ENCODE measurements around the gene RNF40.
A peak's percentile ranks its signal among the peaks of the same experiment; 100 is the strongest.

RNF40 gene

GRCh38 chr16:30762991-30763725 is 1.0 kb downstream of the RNF40 start:
- no peak for DNase-seq

DNA sequence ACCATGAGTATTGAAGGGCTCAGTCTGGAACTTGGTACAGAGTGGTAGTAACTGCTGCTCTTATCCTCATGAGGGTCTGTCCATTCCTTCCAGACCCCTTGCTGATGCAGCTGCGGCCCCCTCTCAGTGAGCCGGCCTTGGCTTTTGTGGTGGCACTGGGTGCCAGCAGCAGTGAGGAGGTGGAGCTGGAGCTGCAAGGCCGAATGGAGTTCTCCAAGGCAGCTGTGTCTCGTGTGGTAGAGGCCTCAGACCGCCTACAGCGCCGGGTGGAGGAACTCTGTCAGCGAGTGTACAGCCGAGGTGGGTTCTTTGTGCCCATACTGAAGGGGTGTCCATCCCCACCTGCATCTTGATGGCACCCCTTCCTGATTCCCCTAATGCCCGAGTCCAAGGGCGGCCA is 2.0 kb downstream of the RNF40 start:
- DNase-seq, result no peak

GRCh38 chr16:30764816-30765465 is 2.8 kb downstream of the RNF40 start:
- DNase-seq, result no peak

DNA sequence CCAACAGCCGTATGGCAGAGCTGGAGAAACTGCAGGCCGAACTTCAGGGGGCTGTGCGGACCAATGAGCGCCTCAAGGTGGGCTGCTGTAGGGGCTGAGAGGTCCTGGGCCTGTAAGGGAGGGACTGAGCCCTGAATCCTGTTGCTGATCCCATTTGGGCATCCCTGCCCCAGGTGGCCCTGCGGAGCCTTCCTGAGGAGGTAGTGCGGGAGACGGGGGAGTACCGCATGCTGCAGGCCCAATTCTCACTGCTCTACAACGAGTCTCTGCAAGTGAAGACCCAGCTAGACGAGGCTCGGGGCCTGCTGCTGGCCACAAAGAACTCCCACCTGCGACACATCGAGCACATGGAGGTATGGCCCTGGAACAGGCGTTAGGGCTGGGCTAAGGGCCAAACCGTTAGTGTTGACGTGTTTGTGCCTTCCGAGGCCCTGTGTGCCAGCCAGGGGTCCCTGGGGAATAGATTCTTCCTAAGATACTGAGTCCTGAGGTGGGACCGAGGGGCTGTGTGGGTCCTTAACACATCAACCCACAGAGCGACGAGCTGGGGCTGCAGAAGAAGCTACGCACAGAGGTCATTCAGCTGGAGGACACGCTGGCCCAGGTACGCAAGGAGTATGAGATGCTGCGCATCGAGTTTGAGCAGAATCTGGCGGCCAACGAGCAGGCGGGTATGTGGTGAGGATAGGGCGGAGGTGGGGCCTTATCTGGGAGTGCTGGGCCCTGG is 4.2 kb downstream of the RNF40 start:
- no peak for DNase-seq

DNA sequence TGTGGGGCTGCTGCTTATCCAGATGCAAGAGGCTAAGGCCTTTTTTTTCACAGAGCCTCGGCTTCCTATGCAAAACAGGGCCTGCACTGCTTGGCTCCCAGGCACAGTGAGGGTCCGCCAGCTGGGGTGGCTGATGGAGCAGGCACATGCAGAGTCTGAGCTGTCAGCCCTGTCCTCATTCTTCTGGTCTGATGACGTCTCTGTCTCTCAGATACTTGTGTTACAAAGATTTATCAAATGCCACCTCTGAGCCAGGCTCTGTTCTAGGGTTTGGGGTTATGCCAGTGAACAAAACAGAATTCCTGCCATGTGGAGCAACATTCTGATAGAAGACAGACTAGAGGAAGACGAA is 4.8 kb downstream of the RNF40 start:
- no peak for DNase-seq

GRCh38 chr16:30767767-30768465 is 5.8 kb downstream of the RNF40 start:
- DNase-seq, result no peak

- no peak for DNase-seq
Measured at GRCh38 chr16:30768583-30769181, 6.6 kb downstream of the RNF40 start.

DNA sequence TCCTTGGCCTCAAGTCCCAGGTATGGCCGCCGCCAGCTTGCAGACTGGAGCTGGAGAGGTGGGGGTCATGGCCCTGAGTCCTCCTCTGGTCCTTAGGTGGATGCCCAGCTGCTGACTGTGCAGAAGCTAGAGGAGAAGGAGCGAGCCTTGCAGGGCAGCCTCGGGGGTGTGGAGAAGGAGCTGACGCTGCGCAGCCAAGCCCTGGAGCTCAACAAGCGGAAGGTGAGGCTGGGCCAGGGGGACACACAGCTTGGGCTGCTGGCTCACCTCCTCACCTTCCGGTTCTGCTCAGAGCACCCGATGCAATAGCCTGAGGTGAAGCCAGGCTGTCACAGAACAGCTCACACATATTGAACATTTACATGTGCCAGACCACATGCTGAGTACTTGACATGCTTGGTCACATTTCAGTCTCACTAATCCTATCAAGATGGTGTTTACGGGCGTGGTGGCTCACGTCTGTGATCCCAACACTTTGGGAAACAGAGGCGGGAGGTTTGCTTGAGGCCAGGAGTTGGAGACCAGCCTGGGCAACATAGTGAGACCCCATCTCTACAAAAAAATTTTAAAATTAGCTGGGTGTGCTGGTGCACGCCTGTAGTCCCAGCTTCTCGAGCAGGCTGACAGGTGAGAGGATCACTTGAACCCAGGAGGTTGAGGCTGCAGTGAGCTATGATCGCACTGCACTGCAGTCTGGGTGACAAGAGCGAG is 7.4 kb downstream of the RNF40 start:
- no peak for DNase-seq

- no peak for DNase-seq
Measured at GRCh38 chr16:30771726-30772125, 9.6 kb downstream of the RNF40 start.

DNA sequence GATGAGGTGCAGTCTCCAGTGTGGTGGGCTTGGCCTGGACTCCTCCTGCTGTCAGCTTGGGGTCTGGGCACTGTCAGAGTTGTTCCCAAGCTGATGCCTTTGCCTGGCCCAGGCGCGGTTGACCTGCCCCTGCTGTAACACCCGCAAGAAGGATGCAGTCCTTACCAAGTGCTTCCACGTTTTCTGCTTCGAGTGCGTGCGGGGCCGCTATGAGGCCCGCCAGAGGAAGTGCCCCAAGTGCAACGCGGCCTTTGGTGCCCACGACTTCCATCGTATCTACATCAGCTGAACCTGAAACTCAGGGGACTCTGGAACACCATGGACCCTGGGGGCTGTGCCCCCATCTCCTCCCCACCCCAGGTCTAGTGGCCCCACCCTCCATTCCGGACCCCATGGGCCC is 11.7 kb downstream of the RNF40 start:
- DNase-seq, result no peak

- no peak for DNase-seq
Measured at GRCh38 chr16:30774367-30775130, 12.4 kb downstream of the RNF40 start.

- no peak for DNase-seq
Measured at GRCh38 chr16:30775131-30775391, 12.9 kb downstream of the RNF40 start.

DNA sequence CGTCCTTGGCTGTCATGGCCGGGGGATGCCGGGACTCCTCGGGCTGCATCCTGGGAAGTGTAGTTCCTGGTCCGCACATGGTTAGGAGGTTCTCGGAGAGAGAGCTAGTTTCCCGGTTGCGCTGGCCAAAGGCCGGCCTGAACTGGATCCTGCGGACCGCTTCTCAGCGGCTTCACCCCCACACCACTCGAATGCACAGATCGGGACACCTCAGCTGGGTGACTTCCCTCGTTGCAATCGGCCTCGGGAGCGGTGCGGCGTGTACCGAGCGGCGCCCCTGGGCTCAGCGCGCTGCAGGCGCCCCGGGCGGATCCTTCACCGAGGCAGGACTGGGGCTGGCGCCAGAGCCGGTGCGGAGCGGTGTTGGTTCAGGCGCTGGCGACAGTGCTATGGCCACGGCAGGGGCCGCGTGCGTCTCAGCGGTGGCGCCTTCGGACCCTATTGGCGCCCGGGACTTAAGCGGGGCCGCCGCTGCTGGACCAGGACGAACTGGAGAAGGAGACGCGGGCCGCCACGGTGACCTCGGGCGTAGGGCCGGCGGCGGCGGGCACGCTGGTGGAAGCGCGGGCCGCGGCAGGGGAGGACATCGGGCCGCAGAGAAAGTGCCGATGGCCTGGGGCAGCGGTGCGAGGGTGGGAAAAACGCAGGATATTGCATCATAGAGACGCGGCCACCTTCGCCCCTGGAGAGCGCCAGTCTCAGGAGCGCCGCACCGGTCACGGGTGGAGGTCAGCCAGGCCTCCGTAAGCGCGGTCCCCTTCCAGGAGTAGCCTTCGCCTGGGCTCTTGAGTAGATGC is 13.5 kb downstream of the RNF40 start:
- peak; percentile 88 for DNase-seq

DNA sequence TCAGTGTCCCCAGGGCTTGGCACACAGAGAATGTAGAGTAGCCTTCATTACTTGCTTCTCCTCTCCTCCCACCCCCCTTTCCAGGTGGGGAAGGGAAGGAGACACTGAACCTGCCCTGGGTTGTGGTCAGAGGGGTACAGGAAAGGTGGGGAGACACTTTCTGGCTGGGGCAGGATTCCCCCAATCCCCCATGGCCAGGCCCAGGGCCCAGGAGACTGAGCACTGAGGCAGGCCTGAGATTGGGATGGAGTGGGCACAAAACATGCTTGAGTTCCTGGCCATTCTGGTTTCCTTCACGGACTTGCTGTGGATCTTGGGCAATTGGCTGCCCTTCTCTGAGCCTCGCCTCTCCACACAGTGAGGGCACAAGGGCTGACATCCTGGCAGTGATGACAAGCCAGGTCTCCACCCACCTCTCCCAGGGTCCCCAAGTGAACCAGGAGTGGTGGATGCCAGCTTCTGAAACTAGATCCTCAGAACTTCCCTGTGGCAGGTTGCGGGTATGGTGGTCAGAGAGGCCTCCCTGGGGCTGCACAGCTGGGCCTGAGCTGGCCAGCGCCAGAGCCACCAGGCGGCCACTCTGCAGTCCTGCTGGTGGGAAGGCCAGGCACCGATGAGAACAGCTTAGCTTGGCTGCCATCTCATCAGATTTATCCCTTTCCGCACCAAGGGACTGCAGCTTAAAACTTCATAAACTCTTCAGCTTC is 15.6 kb downstream of the RNF40 start:
- no peak for DNase-seq

DNA sequence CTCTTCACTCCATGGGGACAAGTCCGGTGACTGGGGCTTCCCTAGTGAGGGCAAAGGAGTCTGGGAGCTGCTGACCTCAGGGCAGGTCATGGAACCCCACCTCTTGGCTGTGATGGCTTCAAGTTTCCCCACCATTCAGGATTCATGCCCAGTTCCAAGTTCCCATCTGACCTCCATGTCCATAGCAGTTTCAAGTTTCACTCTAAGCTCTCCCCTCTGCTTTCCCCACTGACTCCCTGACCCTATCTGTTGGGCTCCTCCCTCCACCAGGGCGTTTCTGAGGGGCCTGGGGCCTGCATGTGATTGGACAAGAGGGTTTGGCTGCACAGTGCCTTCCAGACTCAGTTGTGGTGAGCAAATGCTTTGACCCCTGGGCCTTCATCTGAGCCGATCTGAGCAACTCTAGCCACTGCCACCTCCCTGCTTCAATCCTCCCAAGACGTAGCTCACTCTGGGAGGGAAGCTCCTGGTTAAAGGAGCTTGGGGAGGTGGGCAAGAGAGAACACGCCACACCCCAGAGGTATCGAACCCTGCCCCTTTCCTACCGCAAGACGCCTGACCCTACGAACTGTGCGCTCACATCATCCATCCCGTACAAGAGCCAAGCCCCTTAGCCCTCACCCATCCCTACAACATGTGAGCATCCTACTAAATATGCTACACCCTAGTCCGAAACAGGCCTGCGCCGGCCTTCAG is 16.6 kb downstream of the RNF40 start:
- DNase-seq, result no peak

- no peak for DNase-seq
Measured at GRCh38 chr16:30779596-30779995, 17.5 kb downstream of the RNF40 start.

- DNase-seq, result no peak
Measured at GRCh38 chr16:30780021-30780420, 17.9 kb downstream of the RNF40 start.

DNA sequence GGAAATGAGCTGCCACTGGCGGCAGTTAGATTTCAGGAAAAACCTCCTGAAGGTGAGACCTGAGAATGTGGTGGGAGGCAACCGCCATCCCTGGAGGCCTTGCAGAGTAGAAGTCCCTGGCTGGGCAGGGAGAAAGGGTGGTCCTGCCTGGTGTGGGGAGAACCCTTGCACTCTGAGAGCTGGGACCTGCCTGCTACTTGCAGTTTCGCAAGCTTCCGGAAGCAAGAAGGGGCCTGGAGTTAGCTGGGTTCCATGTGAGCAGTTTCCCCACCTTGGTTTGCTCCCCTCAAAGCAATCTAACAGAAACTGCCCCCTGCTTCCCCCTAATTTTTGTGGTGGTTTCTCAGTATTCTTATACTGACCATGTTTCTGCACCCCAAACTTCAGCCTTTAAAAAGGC is 18.4 kb downstream of the RNF40 start:
- no peak for DNase-seq

DNA sequence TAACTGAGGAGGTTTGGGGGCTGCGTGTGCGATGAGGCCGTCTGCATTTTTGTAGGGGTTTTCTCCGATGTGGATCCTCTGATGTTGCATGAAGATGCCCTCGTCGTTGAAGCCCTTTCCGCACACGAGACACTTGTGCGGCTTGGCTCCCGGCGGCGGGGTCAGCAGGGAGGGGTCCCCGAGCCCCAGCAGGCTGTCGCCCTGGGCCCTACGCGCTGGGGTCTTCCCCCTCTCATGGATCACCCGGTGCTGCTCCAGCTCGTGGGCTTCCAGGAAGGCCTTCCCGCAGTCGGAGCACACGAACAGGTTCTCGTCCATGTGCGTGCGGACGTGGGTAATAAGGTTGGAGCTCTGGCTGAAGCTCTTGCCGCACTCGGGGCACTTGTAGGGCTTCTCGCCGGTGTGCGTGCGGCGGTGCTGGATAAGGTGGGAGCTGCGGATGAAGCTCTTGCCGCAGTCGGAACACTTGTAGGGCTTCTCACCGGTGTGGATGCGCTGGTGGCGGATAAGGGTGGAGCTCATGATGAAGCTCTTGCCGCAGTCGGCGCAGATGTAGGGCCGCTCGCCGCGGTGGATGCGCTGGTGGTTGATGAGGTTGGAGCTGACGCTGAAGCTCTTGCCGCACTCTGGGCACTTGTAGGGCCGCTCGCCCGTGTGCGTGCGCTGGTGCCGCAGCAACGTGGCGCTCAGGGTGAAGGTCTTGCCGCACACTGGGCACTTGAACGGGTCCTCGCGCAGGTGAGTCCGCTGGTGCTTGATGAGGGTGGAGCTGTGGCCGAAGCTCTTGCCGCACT is 20.6 kb downstream of the RNF40 start:
- no peak for DNase-seq
